Spinal cord (tissue), 4 donors: ENCODE data around the gene SIGLEC5. TPM values are rescaled to one million over a fixed set of nuclear protein-coding genes. Genes with fewer than 3 reads are reported as not detected.

Source experiments
- polyA plus RNA-seq, 2 donors: library from polyadenylated mRNA; unstranded; fragments of 120-200 nt; gene quantifications; one replicate each; pipeline ENCODE4 v1.2.1, GENCODE V29; 2013; ENCODE audit not compliant: insufficient read length in 2 of 2
- small RNA-seq: library from RNA; depleted of rRNA; stranded (forward); fragments of <200 nt; gene quantifications from one replicate; pipeline ENCODE3, GENCODE V24; 2014; ENCODE audit warnings: low replicate concordance
- total RNA-seq, 2 donors: library from RNA; depleted of rRNA in 1 of 2; stranded (reverse); fragments of 120-200 nt in 1 of 2; fragments of >200 nt in 1 of 2; gene quantifications; one replicate each; pipeline versions ENCODE4 v1.2.3 to v1.2.4, GENCODE V29; 2013 to 2014

SIGLEC5 gene
- total and polyA plus RNA-seq, 4 donors = 0.22 to 1.6 (median 0.44) TPM; not detected in 1

Small RNA genes within 50 kb of the gene (small RNA-seq; reads per million reads assigned to genes)
- not detected for gene AC018755.2

Other genes with a start within 250 kb of the SIGLEC5 start
- not detected for gene LIM2, start 242.4 kb downstream of the SIGLEC5 start, total RNA-seq
- not detected for gene LIM2, start 242.4 kb downstream of the SIGLEC5 start, polyA plus RNA-seq
- gene C19orf84, start 239.8 kb downstream of the SIGLEC5 start, total RNA-seq = not detected
- gene C19orf84, start 239.8 kb downstream of the SIGLEC5 start, polyA plus RNA-seq = not detected
- gene SIGLEC10, start 212.8 kb downstream of the SIGLEC5 start, total RNA-seq = 1 to 10 TPM; 3.1 to 3.7 TPM
- gene SIGLEC10, start 212.8 kb downstream of the SIGLEC5 start, polyA plus RNA-seq = 1 to 10 TPM; 6.6 to 7.1 TPM
- gene SIGLEC8, start 171.9 kb downstream of the SIGLEC5 start, total RNA-seq = 1 to 10 TPM; 2.0 to 3.6 TPM
- 1 to 10 TPM; 3.8 to 4.7 TPM for gene SIGLEC8, start 171.9 kb downstream of the SIGLEC5 start, polyA plus RNA-seq
- not detected for gene CEACAM18, start 151.9 kb downstream of the SIGLEC5 start, total RNA-seq
- gene CEACAM18, start 151.9 kb downstream of the SIGLEC5 start, polyA plus RNA-seq = not detected
- under 1 TPM in 1 of 2 donors, not detected in 1; 0.06 TPM for gene SIGLEC12, start 128.6 kb downstream of the SIGLEC5 start, total RNA-seq
- gene SIGLEC12, start 128.6 kb downstream of the SIGLEC5 start, polyA plus RNA-seq = not detected
- gene SIGLEC6, start 98.7 kb downstream of the SIGLEC5 start, total RNA-seq = under 1 TPM in 1 of 2 donors, not detected in 1; 0.11 TPM
- not detected for gene SIGLEC6, start 98.7 kb downstream of the SIGLEC5 start, polyA plus RNA-seq
- gene ZNF175, start 59.1 kb downstream of the SIGLEC5 start, total RNA-seq = 10 to 100 TPM in 1 of 2 donors, 1 to 10 TPM in 1; 8.5 to 12.4 TPM
- gene ZNF175, start 59.1 kb downstream of the SIGLEC5 start, polyA plus RNA-seq = 10 to 100 TPM; 12.4 to 17.8 TPM
- gene SIGLEC14, start 16.4 kb upstream of the SIGLEC5 start, total RNA-seq = 1 to 10 TPM; 1.0 to 1.1 TPM
- gene SIGLEC14, start 16.4 kb upstream of the SIGLEC5 start, polyA plus RNA-seq = 1 to 10 TPM; 3.0 to 3.5 TPM
- 10 to 100 TPM in 1 of 2 donors, 1 to 10 TPM in 1; 2.6 to 18.0 TPM for gene SPACA6, start 62.9 kb upstream of the SIGLEC5 start, total RNA-seq
- gene SPACA6, start 62.9 kb upstream of the SIGLEC5 start, polyA plus RNA-seq = 10 to 100 TPM; 11.4 to 23.2 TPM
- 1 to 10 TPM in 1 of 2 donors, under 1 TPM in 1; 0.61 to 1.6 TPM for gene HAS1, start 93.6 kb upstream of the SIGLEC5 start, total RNA-seq
- 1 to 10 TPM; 3.0 to 4.3 TPM for gene HAS1, start 93.6 kb upstream of the SIGLEC5 start, polyA plus RNA-seq
- 10 to 100 TPM in 1 of 2 donors, 1 to 10 TPM in 1; 5.2 to 19.4 TPM for gene FPR1, start 121.5 kb upstream of the SIGLEC5 start, total RNA-seq
- gene FPR1, start 121.5 kb upstream of the SIGLEC5 start, polyA plus RNA-seq = 10 to 100 TPM in 1 of 2 donors, 1 to 10 TPM in 1; 8.0 to 10.7 TPM
- 1 to 10 TPM in 1 of 2 donors, under 1 TPM in 1; 0.33 to 5.6 TPM for gene FPR2, start 130.8 kb upstream of the SIGLEC5 start, total RNA-seq
- gene FPR2, start 130.8 kb upstream of the SIGLEC5 start, polyA plus RNA-seq = not detected
- 1 to 10 TPM in 1 of 2 donors, under 1 TPM in 1; 0.17 to 2.6 TPM for gene FPR3, start 164.8 kb upstream of the SIGLEC5 start, total RNA-seq
- under 1 TPM in 1 of 2 donors, not detected in 1; 0.09 TPM for gene FPR3, start 164.8 kb upstream of the SIGLEC5 start, polyA plus RNA-seq